Cardiac fibroblast (primary cell): ENCODE measurements around the gene MGP.
A peak's percentile ranks its signal among the peaks of the same experiment; 100 is the strongest.

Experiments used
- DNase-seq, 2 donors: peaks; one replicate each; pipeline versions ENCODE4 v3.0.0 to v3.0.0-alpha.2; 2010; ENCODE audit warnings: low read depth in 2 of 2
- H3K4me3 ChIP-seq, 2 donors: replicated peaks in 1 of 2; 1 replicate in 1 of 2; 2 replicates in 1 of 2; pipeline ENCODE4 v1.5.1; 2011; ENCODE audit warnings: low read depth in 2 of 2, low read length in 2 of 2, mild to moderate bottlenecking in 2 of 2, moderate library complexity in 1 of 2
- CTCF ChIP-seq: IDR thresholded peaks from one replicate; pipeline ENCODE4 v1.5.1; 2011; ENCODE audit warnings: low read depth, mild to moderate bottlenecking, low read length, inconsistent platforms

The MGP gene

DNA sequence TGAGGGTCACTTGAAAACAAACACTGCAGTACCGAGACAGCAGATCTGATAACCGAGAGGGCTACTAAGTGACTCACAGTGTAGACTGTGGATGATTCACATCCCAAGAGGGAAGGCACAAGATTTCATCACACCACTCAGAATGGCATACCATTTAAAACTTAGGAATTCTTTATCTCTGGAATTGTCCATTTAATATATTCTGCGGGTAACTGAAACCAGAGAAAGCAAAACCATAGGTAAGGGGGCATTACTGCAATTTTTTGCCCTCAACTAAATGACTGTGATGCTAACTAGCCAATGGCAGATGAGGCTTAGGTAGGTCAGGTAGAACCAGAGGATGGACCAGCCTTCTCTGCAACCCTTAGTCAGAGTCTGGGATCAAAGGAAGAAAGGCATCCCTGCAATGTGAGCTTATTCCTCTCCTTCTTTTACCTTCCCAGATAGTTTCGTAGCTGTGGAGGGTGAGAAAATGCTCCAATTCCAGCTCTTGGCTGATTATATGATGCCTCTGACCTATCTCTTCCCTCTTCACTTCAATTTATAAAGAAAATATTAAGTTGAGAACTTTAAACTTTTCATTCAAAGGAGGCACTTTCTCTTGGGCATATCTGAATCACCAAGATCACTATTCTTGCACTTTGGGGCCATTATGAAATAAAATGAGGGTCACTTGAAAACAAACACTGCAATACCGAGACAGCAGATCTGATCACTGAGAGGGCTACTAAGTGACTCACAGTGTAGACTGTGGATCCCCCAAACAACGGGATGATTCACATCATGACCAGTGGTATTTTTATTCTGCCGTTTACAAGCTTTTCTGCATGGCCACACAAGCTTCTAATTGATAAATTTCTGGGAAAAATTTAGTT, 49.1 kb downstream of the MGP start:
- TF ChIP-seq CTCF: no peak

DNA sequence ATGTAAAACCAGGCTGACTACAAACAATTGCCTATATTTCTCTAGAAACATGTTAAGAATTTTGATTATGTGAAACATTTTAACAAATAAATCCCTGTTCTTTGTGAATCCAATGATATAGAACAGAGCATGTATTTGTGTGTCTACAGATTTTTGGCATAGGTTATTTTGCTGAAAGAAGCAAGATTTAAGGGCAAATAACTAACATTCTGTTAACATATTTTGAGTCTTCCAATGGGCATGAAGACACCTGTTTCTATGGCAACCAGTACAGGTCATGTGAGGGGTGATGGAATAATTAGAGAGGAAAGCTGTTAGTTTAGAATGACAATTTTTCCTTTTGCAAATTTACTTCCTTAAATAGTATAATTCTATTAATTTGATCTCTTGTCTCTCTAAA, 51.1 kb downstream of the MGP start:
- DNase-seq: peak in 1 of 2 donors; percentile 59
- no peak for TF ChIP-seq CTCF
- H3K4me3 ChIP-seq: no peak overlapping the region

More for the DNA sequence above, 49.1 kb downstream of the MGP start:
- peak; percentile 85 to 96 for DNase-seq
- peak overlapping the region in 1 of 2 donors; percentile 22 for H3K4me3 ChIP-seq

DNA sequence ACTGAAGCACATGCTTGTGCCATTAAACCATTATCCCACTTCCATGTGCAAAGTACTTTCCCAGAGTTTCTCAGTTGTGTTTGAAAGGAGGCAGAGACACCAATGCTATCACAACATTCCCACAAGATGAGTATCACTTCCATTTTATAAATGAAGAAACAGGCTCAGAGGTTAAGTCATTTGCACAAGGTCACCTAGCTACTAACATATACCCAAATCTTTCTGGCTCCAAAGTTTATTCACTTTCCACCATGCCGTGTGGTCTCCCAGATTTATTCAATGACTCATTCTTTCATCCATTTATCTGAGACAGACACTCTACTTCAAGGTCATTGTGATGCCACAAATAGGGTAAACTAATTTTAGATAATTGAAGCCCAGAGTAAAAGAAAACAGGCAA, 51.7 kb downstream of the MGP start:
- H3K4me3 ChIP-seq: no peak overlapping the region
- TF ChIP-seq CTCF: no peak
- DNase-seq: no peak

GRCh38 chr12:14833336-14833735, 52.3 kb downstream of the MGP start:
- TF ChIP-seq CTCF: no peak
- H3K4me3 ChIP-seq: no peak overlapping the region
- no peak for DNase-seq
